Brain microvascular endothelial cell (primary cell): ENCODE measurements around the gene TCERG1L.

Experiments used
- DNase-seq: peaks from one replicate; pipeline ENCODE4 v3.0.0-alpha.2; 2020
- H3K27ac ChIP-seq: fragments of 250-450 bp; sonication (Bioruptor Pico); 2 replicates; pipeline ENCODE4 v1.5.1; 2020; ENCODE audit warnings: mild to moderate bottlenecking, moderate library complexity
- H3K27me3 ChIP-seq: fragments of 250-450 bp; sonication (Bioruptor Pico); replicated peaks from 2 replicates; pipeline ENCODE4 v1.5.1; 2020; ENCODE audit warnings: mild to moderate bottlenecking
- H3K36me3 ChIP-seq: fragments of 250-450 bp; sonication (Bioruptor Pico); replicated peaks from 2 replicates; pipeline ENCODE4 v1.5.1; 2020; ENCODE audit warnings: mild to moderate bottlenecking
- H3K4me3 ChIP-seq: 2 replicates; pipeline ENCODE4 v1.5.1; 2011; ENCODE audit warnings: low read depth, mild to moderate bottlenecking, control low read depth, low read length, moderate library complexity
- in situ Hi-C: cut with HindIII; loops from 2 replicates; pipeline ENCODE4 v1.10.0; 2017; ENCODE audit warnings: low sequenced_read_pairs, low pct_ligation_motif_present
- TF ChIP-seq, protein P1 (sequence below): IDR thresholded peaks from 2 replicates; pipeline ENCODE4 v1.5.1; 2011; ENCODE audit warnings: low read depth, mild to moderate bottlenecking, moderate library complexity, low read length, control low read depth, inconsistent platforms; ENCODE audit errors: missing control alignments

Gene TCERG1L

GRCh38 chr10:131205556-131205955 is 106.0 kb downstream of the TCERG1L start:
- DNase-seq, result no peak
- Histone ChIP-seq H3K27ac (no peak overlapping the region), H3K36me3 (no peaks in the 10 kb centered on the region), H3K27me3 (no peaks in the 10 kb centered on the region), H3K4me3 (no peak overlapping the region)
- TF ChIP-seq, protein P1, sequence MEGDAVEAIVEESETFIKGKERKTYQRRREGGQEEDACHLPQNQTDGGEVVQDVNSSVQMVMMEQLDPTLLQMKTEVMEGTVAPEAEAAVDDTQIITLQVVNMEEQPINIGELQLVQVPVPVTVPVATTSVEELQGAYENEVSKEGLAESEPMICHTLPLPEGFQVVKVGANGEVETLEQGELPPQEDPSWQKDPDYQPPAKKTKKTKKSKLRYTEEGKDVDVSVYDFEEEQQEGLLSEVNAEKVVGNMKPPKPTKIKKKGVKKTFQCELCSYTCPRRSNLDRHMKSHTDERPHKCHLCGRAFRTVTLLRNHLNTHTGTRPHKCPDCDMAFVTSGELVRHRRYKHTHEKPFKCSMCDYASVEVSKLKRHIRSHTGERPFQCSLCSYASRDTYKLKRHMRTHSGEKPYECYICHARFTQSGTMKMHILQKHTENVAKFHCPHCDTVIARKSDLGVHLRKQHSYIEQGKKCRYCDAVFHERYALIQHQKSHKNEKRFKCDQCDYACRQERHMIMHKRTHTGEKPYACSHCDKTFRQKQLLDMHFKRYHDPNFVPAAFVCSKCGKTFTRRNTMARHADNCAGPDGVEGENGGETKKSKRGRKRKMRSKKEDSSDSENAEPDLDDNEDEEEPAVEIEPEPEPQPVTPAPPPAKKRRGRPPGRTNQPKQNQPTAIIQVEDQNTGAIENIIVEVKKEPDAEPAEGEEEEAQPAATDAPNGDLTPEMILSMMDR, result no peak
- in situ Hi-C loops, result no loop called here

DNA sequence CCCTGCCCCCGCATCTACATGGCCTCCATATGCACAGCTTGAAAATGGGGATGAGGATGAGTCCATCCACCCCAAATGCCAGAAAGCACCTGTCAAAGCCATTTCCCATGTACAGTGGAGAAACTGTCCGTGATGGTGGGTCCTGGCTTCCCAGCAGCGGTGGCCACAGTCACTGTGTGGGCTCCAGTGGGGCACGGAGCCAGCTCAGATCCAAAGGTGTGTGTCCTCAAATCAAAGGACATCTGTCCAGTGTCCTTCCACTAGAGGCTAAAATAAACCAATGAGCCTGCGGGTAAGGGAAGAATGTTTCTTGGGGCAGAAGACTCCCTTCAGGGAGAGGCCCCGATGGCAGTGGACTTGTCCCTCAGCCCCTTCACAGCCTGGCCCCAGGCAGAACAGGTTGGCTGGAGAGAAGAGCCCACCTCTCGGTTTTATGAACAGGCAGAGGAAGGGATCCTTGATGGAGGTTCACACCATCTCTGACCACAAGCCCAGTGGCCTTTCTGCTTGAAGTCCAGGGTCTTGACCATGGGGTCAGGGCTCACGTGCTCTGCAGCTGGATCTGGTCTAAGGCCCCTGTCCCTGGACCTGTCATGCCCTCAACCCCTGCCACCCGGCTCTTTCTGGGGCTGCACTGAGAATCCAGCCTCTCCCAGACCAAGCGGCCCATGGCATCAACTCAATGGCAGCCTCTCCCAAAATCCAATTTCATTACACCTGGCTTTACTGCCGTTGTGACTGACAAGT is 106.9 kb downstream of the TCERG1L start:
- TF ChIP-seq, protein P1, result no peak
- no peak overlapping the region for H3K4me3 ChIP-seq
- no peak for DNase-seq
- no peaks in the 10 kb centered on the region for H3K27me3 ChIP-seq
- H3K36me3 ChIP-seq, result no peaks in the 10 kb centered on the region
- no peak overlapping the region for H3K27ac ChIP-seq
- in situ Hi-C loops, result no loop called here

DNA sequence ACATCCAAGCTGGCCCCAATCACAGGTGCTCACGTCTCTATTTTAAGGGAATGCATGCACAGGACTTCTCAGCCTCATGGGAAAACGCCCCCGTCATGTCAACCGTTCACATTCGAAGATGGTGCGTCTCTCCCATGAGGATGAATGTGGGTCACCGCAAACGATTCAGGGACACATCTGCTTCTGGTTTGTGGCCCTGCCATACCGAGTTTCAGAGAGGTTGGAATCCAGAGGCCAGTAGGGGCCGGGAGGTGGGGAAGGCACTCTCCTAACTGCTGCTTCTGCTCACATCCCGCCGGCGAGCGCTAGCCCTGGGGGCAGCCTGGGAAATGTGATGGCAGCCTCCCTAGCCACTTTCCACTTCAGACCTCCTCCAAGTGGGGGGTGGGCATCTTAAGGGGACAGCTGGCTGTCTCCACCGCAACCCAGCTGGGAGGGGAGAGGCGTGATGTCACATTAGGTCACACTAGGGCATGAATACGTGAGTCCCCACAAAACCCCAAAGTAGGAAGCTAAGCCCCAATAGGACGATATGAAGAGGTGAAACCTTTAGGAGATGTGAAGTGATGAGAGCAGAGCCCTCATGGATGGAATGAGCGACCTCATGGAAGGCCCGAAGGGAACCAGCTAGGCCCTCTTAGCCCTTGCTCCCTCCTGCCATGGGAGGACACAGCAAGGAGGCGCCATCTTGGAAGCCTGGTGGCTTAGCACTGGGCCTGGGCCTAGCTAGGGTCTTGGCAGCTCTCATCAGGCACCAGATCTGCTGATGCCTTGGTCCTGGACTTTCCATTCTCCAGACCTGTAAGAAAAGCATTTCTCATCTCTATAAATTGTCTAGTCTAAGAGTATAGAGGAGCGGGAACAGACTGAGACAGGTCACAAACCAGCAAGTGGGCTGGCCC is 107.8 kb downstream of the TCERG1L start:
- TF ChIP-seq, protein P1, result no peak
- H3K36me3 ChIP-seq, result no peaks in the 10 kb centered on the region

GRCh38 chr10:131202990-131203389 is 108.5 kb downstream of the TCERG1L start:
- in situ Hi-C loops, result no loop called here
- TF ChIP-seq, protein P1, result no peak
- no peak overlapping the region for H3K27ac ChIP-seq
- no peaks in the 10 kb centered on the region for H3K36me3 ChIP-seq
- DNase-seq, result no peak
- no peaks in the 10 kb centered on the region for H3K27me3 ChIP-seq
- H3K4me3 ChIP-seq, result no peak overlapping the region

More for the DNA sequence above, 107.8 kb downstream of the TCERG1L start:
- H3K27me3 ChIP-seq, result no peaks in the 10 kb centered on the region
- no peak overlapping the region for H3K4me3 ChIP-seq
- in situ Hi-C loops, result no loop called here
- H3K27ac ChIP-seq, result no peak overlapping the region
- no peak for DNase-seq

DNA sequence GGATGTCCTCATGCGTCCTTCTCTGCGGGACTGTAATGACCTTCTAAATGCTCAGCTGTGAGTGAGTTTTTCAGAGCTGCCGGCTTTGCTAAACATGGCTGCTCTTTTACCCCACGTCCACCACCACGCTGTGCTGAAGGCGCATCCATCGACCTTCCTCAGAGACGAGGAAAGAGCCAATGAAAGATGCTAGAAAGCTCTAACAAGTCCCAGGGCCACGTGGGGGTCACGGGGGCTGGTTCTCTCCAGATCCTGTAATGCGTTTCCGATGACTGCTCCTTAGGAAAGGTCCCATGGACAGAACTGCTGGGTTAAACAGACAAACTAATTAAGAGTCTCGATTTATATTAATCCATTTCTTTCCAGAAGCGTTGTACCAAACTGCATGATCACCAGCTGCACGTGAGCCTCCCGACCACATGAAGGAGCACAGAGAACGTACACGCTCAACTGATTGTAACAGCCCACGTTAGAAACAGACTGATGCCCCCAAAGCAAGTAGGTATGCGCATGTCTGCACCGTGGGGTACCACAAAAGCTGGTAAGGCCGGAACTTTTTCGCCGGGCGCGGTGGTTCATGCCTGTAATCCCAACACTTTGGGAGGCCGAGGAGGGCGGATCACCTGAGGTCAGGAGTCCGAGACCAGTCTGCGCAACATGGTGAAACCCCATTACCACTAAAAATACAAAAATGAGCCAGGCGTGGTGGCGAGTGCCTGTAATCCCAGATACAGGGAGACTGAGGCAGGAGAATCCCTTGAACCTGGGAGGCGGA is 109.6 kb downstream of the TCERG1L start:
- Histone ChIP-seq H3K36me3 (no peaks in the 10 kb centered on the region), H3K4me3 (no peak overlapping the region), H3K27me3 (no peaks in the 10 kb centered on the region), H3K27ac (no peak overlapping the region)
- in situ Hi-C loops, result no loop called here
- DNase-seq, result no peak
- TF ChIP-seq, protein P1, result no peak
